Fibroblast of skin of abdomen (primary cell): Measurements from ENCODE around the gene UNKL. TPM values are rescaled to one million over a fixed set of nuclear protein-coding genes. Genes with fewer than 3 reads are reported as not detected.

Source experiments
- DNase-seq: peaks from one replicate; pipeline ENCODE4 v3.0.0-alpha.2; 2013
- polyA plus RNA-seq, 2 experiments: library from polyadenylated mRNA; unstranded; fragments of 120-200 nt; gene quantifications; one replicate each; pipeline ENCODE4 v1.2.1, GENCODE V29; 2013; ENCODE audit not compliant: insufficient read length in 2 of 2

The UNKL gene
- polyA plus RNA-seq (2013, experiment 1 of 2; ENCODE audit: insufficient read length) = 9.8 TPM
- polyA plus RNA-seq (2013, experiment 2 of 2; ENCODE audit: insufficient read length) = 10.7 TPM

- DNase-seq = peak; percentile 53
These were observed at the start of gene UNKL for GRCh38 chr16:1414532-1415260. Gene UNKL, minus strand, starts transcription at chr16:1414704. Its CDS starts 13 bp downstream, at chr16:1414691.

GRCh38 chr16:1461146-1461545 lies 46.6 kb upstream of the UNKL start:
- DNase-seq = no peak

GRCh38 chr16:1460602-1461138 lies 46.2 kb upstream of the UNKL start:
- no peak for DNase-seq

GRCh38 chr16:1459967-1460366 lies 45.5 kb upstream of the UNKL start:
- DNase-seq = no peak

GRCh38 chr16:1458977-1459341 lies 44.5 kb upstream of the UNKL start:
- DNase-seq = no peak

GRCh38 chr16:1458336-1458976 lies 44.0 kb upstream of the UNKL start:
- DNase-seq = peak; percentile 45

- no peak for DNase-seq
These were observed 43.2 kb upstream of the UNKL start for GRCh38 chr16:1457489-1458245.

- DNase-seq = no peak
These were observed 42.4 kb upstream of the UNKL start for GRCh38 chr16:1456951-1457350.

- no peak for DNase-seq
These were observed 41.0 kb upstream of the UNKL start for GRCh38 chr16:1455190-1456171.

- no peak for DNase-seq
These were observed 40.1 kb upstream of the UNKL start for GRCh38 chr16:1454561-1454960.

GRCh38 chr16:1453316-1453715 lies 38.8 kb upstream of the UNKL start:
- DNase-seq = no peak

- no peak for DNase-seq
These were observed 38.0 kb upstream of the UNKL start for GRCh38 chr16:1452530-1452929.

GRCh38 chr16:1451702-1452392 lies 37.3 kb upstream of the UNKL start:
- DNase-seq = no peak

- no peak for DNase-seq
These were observed 36.3 kb upstream of the UNKL start for GRCh38 chr16:1450841-1451240.

GRCh38 chr16:1450218-1450617 lies 35.7 kb upstream of the UNKL start:
- DNase-seq = no peak

GRCh38 chr16:1449201-1449788 lies 34.8 kb upstream of the UNKL start:
- DNase-seq = no peak

GRCh38 chr16:1448536-1449116 lies 34.1 kb upstream of the UNKL start:
- DNase-seq = no peak

GRCh38 chr16:1447965-1448364 lies 33.5 kb upstream of the UNKL start:
- DNase-seq = no peak

- no peak for DNase-seq
These were observed 32.0 kb upstream of the UNKL start for GRCh38 chr16:1446296-1447080.
